NCI-H146 treated with DMSO at 0.1 percent for 48 hours (cell line): Measurements from ENCODE around the gene CDC42SE2.

Source experiments
- DNase-seq: peaks from one replicate; lab custom pipeline; 2025; ENCODE audit not compliant: unreplicated experiment; lab: John Stamatoyannopoulos, UW

The CDC42SE2 gene

DNA sequence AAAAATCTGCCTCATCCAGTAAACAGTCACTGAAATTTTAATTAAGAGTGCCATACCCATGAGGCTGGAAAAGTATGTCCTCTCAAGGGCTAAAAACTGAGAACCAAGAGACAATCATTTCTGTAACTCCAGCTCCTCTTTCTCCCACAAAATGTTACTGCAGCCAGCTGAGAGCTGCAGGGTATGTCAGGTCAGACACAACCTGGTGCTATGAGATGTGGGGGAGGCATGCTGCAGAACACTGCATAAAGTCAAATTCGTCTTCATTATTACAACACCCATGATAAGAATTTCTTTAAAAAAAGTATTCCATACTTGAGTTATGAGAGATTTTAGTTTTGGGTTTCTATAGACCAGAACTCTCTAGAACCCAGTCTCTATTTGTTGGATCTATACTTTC lies 162.2 kb downstream of the CDC42SE2 start:
- DNase-seq, result no peak

GRCh38 chr5:131430794-131431193 lies 166.9 kb downstream of the CDC42SE2 start:
- DNase-seq, result no peak

GRCh38 chr5:131431794-131432193 lies 167.9 kb downstream of the CDC42SE2 start:
- DNase-seq, result no peak

DNA sequence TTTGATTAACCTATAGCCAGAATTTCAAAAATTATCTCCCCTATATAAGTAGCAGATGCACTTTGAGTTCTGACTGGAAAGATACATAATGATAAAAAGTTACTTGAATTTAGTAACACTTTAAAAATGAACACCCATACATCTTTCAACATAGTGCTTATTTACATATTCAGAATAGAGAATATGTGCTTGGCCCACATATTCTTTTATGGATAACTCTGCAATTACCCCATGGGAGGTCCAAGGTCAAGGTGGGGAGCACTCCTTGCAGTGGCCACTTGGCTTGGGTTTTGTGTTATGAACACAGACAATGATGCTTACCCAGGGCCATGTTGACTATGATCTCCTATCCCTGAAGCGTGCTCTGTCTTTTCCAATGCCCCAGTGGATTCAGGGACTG lies 169.3 kb downstream of the CDC42SE2 start:
- no peak for DNase-seq

DNA sequence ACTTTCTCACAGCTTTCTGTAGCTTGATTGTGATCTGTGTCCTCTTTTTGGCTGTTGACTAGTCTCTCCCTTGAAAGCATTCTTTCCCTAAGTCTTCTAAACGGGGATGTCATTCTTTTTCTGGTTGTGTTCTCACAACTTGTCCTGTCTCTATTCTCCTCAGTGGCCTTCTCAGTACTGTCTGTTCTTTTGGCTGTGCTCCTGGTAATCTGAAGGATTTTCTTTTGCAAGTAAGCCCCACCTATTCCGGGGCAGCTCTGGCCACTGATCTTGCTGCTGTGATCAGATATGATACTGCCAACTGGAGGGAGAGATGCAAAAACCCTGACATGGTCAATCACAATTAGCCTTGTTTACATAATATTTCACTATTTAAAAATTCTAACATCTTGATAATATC lies 172.2 kb downstream of the CDC42SE2 start:
- no peak for DNase-seq

- no peak for DNase-seq
These were observed 177.3 kb downstream of the CDC42SE2 start for GRCh38 chr5:131441184-131441583.
